Activated CD4-positive, alpha-beta T cell treated with anti-CD3 and anti-CD28 coated beads for 1 hour (primary cell): ENCODE results near the gene CCDC32.

ENCODE experiments used
- DNase-seq: peaks from one replicate; pipeline ENCODE4 v3.0.0-alpha.2; 2020

Gene CCDC32

GRCh38 chr15:40511472-40512133 lies 53.2 kb downstream of the CCDC32 start:
- no peak for DNase-seq

GRCh38 chr15:40511093-40511471 lies 53.8 kb downstream of the CCDC32 start:
- DNase-seq: no peak

DNA sequence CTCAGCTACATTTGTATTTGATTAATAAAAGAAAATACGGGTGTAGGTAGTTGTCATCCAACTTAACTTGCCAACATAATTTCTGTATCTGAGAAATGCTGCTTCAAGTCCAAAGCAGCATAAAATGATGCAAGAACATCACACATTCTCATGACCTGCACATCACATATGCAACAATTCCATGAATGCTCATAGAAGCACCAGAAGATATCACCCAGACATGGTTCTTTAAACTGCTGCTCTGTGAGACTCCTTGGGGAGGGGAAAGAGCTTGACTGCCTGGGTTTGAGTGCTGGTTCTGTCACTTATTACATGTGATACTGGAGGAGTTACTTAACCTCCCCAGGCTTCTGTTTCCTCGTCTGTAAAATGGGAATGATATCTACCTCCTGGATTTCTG lies 54.6 kb downstream of the CCDC32 start:
- DNase-seq: no peak

DNA sequence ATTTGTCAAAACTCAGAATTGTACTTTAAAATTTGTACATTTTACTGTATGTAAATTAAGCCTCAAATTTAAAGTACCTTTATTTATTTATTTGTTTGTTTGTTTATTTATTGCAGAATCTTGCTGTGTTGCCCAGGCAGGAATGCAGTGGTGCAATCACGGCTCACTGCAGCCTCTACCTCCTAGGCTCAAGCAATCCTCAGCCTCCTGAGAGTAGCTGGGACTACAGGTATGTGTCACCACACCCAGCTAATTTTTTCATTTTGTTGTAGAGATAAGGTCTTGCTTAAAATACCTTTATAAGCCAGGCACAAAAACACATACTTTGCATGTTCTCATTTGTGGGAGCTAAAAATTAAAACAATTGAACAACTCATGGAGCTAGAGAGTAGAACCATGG lies 56.6 kb downstream of the CCDC32 start:
- no peak for DNase-seq

- peak; percentile 50 for DNase-seq
Observed at GRCh38 chr15:40506964-40507571, 57.8 kb downstream of the CCDC32 start.
